HG03095 (cell line): ENCODE data around the gene CHAMP1.

Experiments
- ATAC-seq: cut with Tn5 transposase; IDR thresholded peaks from one replicate; pipeline ENCODE4 v1.9.1; 2021; ENCODE audit warnings: moderate library complexity; ENCODE audit not compliant: unreplicated experiment

The CHAMP1 gene

GRCh38 chr13:114314074-114314912 is at the start of gene CHAMP1:
CHAMP1 (plus strand) TSS chr13:114314503; CDS start chr13:114323843, 9,340 bp downstream.
- peak; percentile 72 for ATAC-seq

GRCh38 chr13:114264886-114265611 is 49.3 kb upstream of the CHAMP1 start:
- ATAC-seq = no peak

- ATAC-seq = no peak
Measured at GRCh38 chr13:114266241-114266640, 48.1 kb upstream of the CHAMP1 start.

GRCh38 chr13:114268344-114269280 is 45.7 kb upstream of the CHAMP1 start:
- no peak for ATAC-seq

GRCh38 chr13:114269281-114269770 is 45.0 kb upstream of the CHAMP1 start:
- no peak for ATAC-seq

GRCh38 chr13:114272977-114273376 is 41.3 kb upstream of the CHAMP1 start:
- ATAC-seq = no peak

- no peak for ATAC-seq
Measured at GRCh38 chr13:114275304-114275703, 39.0 kb upstream of the CHAMP1 start.

GRCh38 chr13:114279146-114279545 is 35.2 kb upstream of the CHAMP1 start:
- ATAC-seq = no peak

GRCh38 chr13:114279758-114280355 is 34.4 kb upstream of the CHAMP1 start:
- no peak for ATAC-seq

GRCh38 chr13:114281351-114282040 is 32.8 kb upstream of the CHAMP1 start, which contains the start of gene UPF3A:
UPF3A (plus strand) TSS chr13:114281601; CDS start chr13:114281640, 39 bp downstream.
- peak; percentile 61 for ATAC-seq

GRCh38 chr13:114282041-114282670 is 32.1 kb upstream of the CHAMP1 start:
- ATAC-seq = peak; percentile 41

- no peak for ATAC-seq
Measured at GRCh38 chr13:114283576-114283975, 30.7 kb upstream of the CHAMP1 start.

- no peak for ATAC-seq
Measured at GRCh38 chr13:114284680-114285079, 29.6 kb upstream of the CHAMP1 start.

- ATAC-seq = no peak
Measured at GRCh38 chr13:114285166-114285808, 29.0 kb upstream of the CHAMP1 start.

GRCh38 chr13:114286808-114287207 is 27.5 kb upstream of the CHAMP1 start:
- ATAC-seq = no peak

- ATAC-seq = no peak
Measured at GRCh38 chr13:114288157-114288591, 26.1 kb upstream of the CHAMP1 start.

- ATAC-seq = no peak
Measured at GRCh38 chr13:114296448-114296847, 17.9 kb upstream of the CHAMP1 start.

- no peak for ATAC-seq
Measured at GRCh38 chr13:114296902-114297301, 17.4 kb upstream of the CHAMP1 start.

- ATAC-seq = no peak
Measured at GRCh38 chr13:114298866-114299265, 15.4 kb upstream of the CHAMP1 start.
